Mammary epithelial cell (primary cell): ENCODE data around the gene ARMC8.

Experiments used
- CTCF ChIP-seq, 2 donors: IDR thresholded peaks in 1 of 2; conservative IDR thresholded peaks in 1 of 2; 2 replicates each; pipeline ENCODE4 v1.5.1; 2011 to 2012; ENCODE audit warnings: inconsistent platforms in 2 of 2, low read length in 2 of 2, mild to moderate bottlenecking in 2 of 2, control low read depth in 1 of 2, low read depth in 1 of 2; ENCODE audit not compliant: insufficient read depth in 1 of 2; ENCODE audit errors: extremely low read depth in 1 of 2
- EZH2 ChIP-seq: IDR thresholded peaks from 2 replicates; pipeline ENCODE4 v1.6.1; 2012; ENCODE audit warnings: low read length, inconsistent platforms, borderline replicate concordance

- TF ChIP-seq CTCF (conservative IDR thresholded peaks at IDR 0.05 in 1 of 2, IDR thresholded peaks at IDR 0.05 in 1 of 2; ENCODE audit: extremely low read depth in 1 of 2, insufficient read depth in 1 of 2, low read depth in 1 of 2, low read length in 2 of 2) (no peak), EZH2 (no peak)
Observed at GRCh38 chr3:138227650-138228049, 40.5 kb downstream of the ARMC8 start.
